Esophagus squamous epithelium (tissue), 5 donors: Measurements from ENCODE around the gene SRD5A3. TPM values are rescaled to one million over a fixed set of nuclear protein-coding genes. Genes with fewer than 3 reads are reported as not detected.

Experiments used
- DNase-seq: peaks from one replicate; lab custom pipeline; 2025; lab: John Stamatoyannopoulos, UW
- H3K27ac ChIP-seq, 4 donors: fragments of 200-600 bp; sonication (generic); one replicate each; pipeline ENCODE4 v1.5.1; 2016 to 2019; ENCODE audit warnings: mild to moderate bottlenecking in 1 of 4
- H3K27me3 ChIP-seq, 4 donors: fragments of 200-600 bp; sonication (generic); 1 replicate in 3 of 4; 2 replicates in 1 of 4; pipeline versions ENCODE4 v1.5.1 to v1.6.0; 2017 to 2021; ENCODE audit warnings: antibody characterized with exemption in 1 of 4
- H3K36me3 ChIP-seq, 3 donors: fragments of 200-600 bp; sonication (generic); one replicate each; pipeline ENCODE4 v1.5.1; 2016 to 2019
- H3K4me1 ChIP-seq, 3 donors: fragments of 200-600 bp; sonication (generic); one replicate each; pipeline ENCODE4 v1.5.1; 2017 to 2019
- H3K4me3 ChIP-seq, 4 donors: fragments of 200-600 bp; sonication (generic); 1 replicate in 3 of 4; 2 replicates in 1 of 4; pipeline ENCODE4 v1.5.1; 2016 to 2019; ENCODE audit warnings: mild to moderate bottlenecking in 2 of 4, moderate library complexity in 1 of 4
- H3K9me3 ChIP-seq, 3 donors: fragments of 200-600 bp; sonication (generic); one replicate each; pipeline ENCODE4 v1.5.1; 2016 to 2019
- POLR2A ChIP-seq, 4 donors: fragments of 450-650 bp; IDR thresholded peaks; one replicate each; pipeline ENCODE4 v1.6.1; 2017; ENCODE audit warnings: antibody characterized with exemption in 4 of 4, mild to moderate bottlenecking in 4 of 4, moderate library complexity in 3 of 4
- WGBS, 2 donors: methylation state at CpG; one replicate each; pipeline ENCODE4 v1.1.5; 2018; 5-methylcytosine and 5-hydroxymethylcytosine counted together
- intact Hi-C: fragments of 100-400 bp; cut with DNase I; formaldehyde crosslinking; loops from one replicate; pipeline ENCODE4 v1.15.0; 2022
- total RNA-seq, 4 donors: library from RNA; depleted of rRNA; stranded (reverse); fragments of >200 nt; gene quantifications; one replicate each; pipeline ENCODE4 v1.1.0, GENCODE V29; 2016
- TF ChIP-seq, protein P1 (sequence below), 6 experiments: fragments of 450-650 bp in 4 of 6; fragments of 200-600 bp in 2 of 6; sonication (generic) in 2 of 6; IDR thresholded peaks; one replicate each; pipeline ENCODE4 v1.5.1; 2016 to 2019; ENCODE audit warnings: antibody characterized with exemption in 6 of 6, mild to moderate bottlenecking in 4 of 6, moderate library complexity in 4 of 6
- donor health status: DM: yes; HTN: yes; CAD: no.

The SRD5A3 gene
- total RNA-seq, 4 donors from 2014 or later: 9.9 to 28.1 (median 18.4) TPM

GRCh38 chr4:55321707-55322264, 24.3 kb upstream of the SRD5A3 start:
- H3K27me3 ChIP-seq: no peaks in the 10 kb centered on the region
- H3K27ac ChIP-seq: no peak overlapping the region
- TF ChIP-seq, protein P1, sequence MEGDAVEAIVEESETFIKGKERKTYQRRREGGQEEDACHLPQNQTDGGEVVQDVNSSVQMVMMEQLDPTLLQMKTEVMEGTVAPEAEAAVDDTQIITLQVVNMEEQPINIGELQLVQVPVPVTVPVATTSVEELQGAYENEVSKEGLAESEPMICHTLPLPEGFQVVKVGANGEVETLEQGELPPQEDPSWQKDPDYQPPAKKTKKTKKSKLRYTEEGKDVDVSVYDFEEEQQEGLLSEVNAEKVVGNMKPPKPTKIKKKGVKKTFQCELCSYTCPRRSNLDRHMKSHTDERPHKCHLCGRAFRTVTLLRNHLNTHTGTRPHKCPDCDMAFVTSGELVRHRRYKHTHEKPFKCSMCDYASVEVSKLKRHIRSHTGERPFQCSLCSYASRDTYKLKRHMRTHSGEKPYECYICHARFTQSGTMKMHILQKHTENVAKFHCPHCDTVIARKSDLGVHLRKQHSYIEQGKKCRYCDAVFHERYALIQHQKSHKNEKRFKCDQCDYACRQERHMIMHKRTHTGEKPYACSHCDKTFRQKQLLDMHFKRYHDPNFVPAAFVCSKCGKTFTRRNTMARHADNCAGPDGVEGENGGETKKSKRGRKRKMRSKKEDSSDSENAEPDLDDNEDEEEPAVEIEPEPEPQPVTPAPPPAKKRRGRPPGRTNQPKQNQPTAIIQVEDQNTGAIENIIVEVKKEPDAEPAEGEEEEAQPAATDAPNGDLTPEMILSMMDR (IDR thresholded peaks at IDR 0.05): peak in 4 of 6 experiments; percentile 46 to 76 (median 55)
- TF ChIP-seq POLR2A (IDR thresholded peaks at IDR 0.05): no peak
- H3K4me1 ChIP-seq: peaks cover 0 to 10% (median 4%) of the 10 kb centered on the region in 3 donors
- no peaks in the 10 kb centered on the region for H3K9me3 ChIP-seq
- H3K4me3 ChIP-seq: no peak overlapping the region
- DNase-seq: no peak
- no peaks in the 10 kb centered on the region for H3K36me3 ChIP-seq
- 22 to 24% methylated on average over 8 of the region's 8 CpGs for WGBS, 2 donors
- intact Hi-C loops: no loop called here

DNA sequence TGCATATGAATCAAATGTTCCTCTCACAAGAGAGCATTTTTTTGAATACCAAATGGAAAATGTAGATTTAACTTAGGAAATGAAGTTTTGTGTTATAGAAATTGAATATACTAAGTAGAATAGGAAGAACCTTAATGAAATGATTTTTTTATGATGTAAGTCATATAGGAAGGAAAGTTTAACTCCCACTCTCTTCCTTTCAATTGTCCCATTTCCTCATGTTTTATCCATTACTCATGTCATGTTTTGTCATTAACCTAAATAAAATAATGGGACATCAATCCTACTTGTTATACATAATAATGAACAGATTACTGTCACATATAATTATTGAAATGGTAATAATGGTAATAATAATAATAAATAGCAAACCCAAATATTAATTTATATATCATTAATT, 22.7 kb upstream of the SRD5A3 start:
- Histone ChIP-seq H3K4me3 (no peak overlapping the region), H3K9me3 (no peaks in the 10 kb centered on the region), H3K27me3 (no peaks in the 10 kb centered on the region), H3K27ac (no peak overlapping the region), H3K4me1 (peaks cover 0 to 3% (median 3%) of the 10 kb centered on the region in 3 donors), H3K36me3 (no peaks in the 10 kb centered on the region)
- intact Hi-C loops: no loop called here
- TF ChIP-seq, protein P1 (IDR thresholded peaks at IDR 0.05): no peak
- no peak for TF ChIP-seq POLR2A (IDR thresholded peaks at IDR 0.05)
- no peak for DNase-seq

GRCh38 chr4:55326629-55327028, 19.4 kb upstream of the SRD5A3 start:
- TF ChIP-seq, protein P1 (IDR thresholded peaks at IDR 0.05): no peak
- no peak for TF ChIP-seq POLR2A (IDR thresholded peaks at IDR 0.05)
- H3K9me3 ChIP-seq: no peaks in the 10 kb centered on the region
- no peaks in the 10 kb centered on the region for H3K27me3 ChIP-seq
- no peak overlapping the region for H3K27ac ChIP-seq
- peaks cover 0 to 6% (median 0%) of the 10 kb centered on the region in 3 donors for H3K4me1 ChIP-seq
- intact Hi-C loops: no loop called here
- no peak overlapping the region for H3K4me3 ChIP-seq
- no peak for DNase-seq
- H3K36me3 ChIP-seq: no peaks in the 10 kb centered on the region

DNA sequence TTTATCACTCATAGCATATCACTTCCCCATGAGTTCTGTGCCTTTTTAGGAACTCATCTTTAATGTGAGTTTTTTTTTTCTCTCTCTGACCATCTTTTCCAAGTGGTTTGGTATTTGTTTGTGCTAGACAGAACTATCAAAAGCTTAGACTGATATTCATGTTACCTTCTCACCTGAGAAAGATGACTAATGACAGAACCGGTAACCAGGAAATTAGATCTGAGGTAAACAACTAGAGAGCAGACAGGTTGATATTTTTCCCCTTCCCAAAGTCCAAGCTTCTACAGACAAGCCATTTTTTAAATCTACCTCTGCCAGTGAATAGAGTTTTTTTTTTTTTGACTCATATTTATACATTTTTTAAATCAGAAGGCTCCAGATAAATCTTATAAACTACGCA, 17.0 kb upstream of the SRD5A3 start:
- H3K9me3 ChIP-seq: no peaks in the 10 kb centered on the region
- 68 to 79% methylated on average over 2 of the region's 2 CpGs for WGBS, 2 donors
- intact Hi-C loops: no loop called here
- H3K36me3 ChIP-seq: no peaks in the 10 kb centered on the region
- peaks cover 0 to 6% (median 0%) of the 10 kb centered on the region in 3 donors for H3K4me1 ChIP-seq
- H3K27ac ChIP-seq: peak overlapping the region in 2 of 4 donors; percentile 12 to 36
- no peak for DNase-seq
- H3K4me3 ChIP-seq: no peak overlapping the region
- no peak for TF ChIP-seq POLR2A (IDR thresholded peaks at IDR 0.05)
- TF ChIP-seq, protein P1 (IDR thresholded peaks at IDR 0.05): no peak
- no peaks in the 10 kb centered on the region for H3K27me3 ChIP-seq

DNA sequence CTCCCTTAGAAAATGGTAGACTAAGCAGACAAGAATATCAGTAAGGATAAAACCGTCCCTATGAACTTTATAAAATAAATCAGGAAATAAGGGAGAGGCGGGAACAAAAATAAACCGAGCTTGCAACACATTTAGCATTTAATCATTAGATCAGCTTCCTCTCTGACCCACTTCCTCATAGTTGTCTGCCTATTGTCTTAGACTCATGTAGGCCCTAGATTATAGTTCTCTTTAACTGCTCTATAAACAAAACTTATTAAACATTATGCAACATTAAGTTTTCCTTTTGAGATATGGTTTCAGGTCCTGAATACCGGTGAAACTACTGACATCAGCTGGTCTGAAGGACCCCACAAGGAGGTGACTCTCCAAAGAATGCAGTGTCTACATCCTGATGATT, 15.8 kb upstream of the SRD5A3 start:
- Histone ChIP-seq H3K9me3 (no peaks in the 10 kb centered on the region), H3K27ac (peak overlapping the region; percentile 33 to 60 (median 46)), H3K4me1 (peaks cover 0 to 6% (median 0%) of the 10 kb centered on the region in 3 donors), H3K36me3 (no peaks in the 10 kb centered on the region), H3K27me3 (no peaks in the 10 kb centered on the region), H3K4me3 (no peak overlapping the region)
- intact Hi-C loops: no loop called here
- TF ChIP-seq POLR2A (IDR thresholded peaks at IDR 0.05): no peak
- no peak for DNase-seq
- WGBS, 2 donors: 50 to 62% methylated on average over 4 of the region's 4 CpGs
